ENCODE data around the gene S1PR1. TPM values are rescaled to one million over a fixed set of nuclear protein-coding genes. Genes with fewer than 3 reads are reported as not detected.

Gene S1PR1
- total and polyA plus RNA-seq, 11 donors = 37.0 to 175 (median 60.6) TPM

DNA sequence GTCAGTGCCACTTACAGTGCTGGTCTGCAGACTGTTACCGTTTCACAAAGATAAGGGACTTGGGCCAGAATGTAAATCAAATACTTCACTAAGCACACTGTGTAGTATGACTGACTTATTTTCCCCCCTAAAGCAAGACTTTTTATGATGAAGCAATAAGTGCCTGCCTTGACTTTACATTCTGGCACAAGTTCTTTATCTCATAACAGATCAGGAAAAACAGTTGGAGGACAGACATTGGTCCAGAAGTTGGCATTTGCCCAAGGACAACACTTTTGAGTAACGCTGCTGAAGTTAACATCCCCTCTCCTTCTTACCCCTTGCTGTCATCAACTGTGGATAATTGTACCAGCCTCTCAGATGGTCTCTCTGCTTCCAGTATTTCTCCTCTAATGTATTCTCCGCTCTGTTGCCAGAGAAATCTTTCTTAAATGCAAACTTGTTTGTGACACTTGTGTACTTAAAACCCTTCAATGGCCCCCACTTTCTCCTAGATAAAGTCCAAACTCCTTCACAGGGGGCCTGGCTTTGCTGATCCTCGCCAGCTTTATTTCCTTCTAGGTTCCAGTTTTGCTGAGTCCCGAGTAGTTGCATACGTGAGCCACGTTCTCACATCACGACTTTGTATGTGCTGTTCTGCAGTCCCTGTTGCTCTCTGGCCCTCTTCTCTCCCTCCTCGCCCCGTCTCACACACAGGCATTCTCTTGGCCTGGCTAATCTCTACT, 45.7 kb downstream of the S1PR1 start:
- no peak for ATAC-seq
- Histone ChIP-seq H3K4me1 (peaks cover 0 to 54% (median 0%) of the 10 kb centered on the region in 12 donors), H3K27me3 (no peaks in the 10 kb centered on the region), H3K36me3 (no peaks in the 10 kb centered on the region), H3K4me3 (no peak overlapping the region), H3K27ac (no peak overlapping the region), H3K9me3 (peaks cover 0 to 11% (median 0%) of the 10 kb centered on the region in 12 donors)
- TF ChIP-seq POLR2A (IDR thresholded peaks at IDR 0.05) = no peak
- TF ChIP-seq, protein P1, sequence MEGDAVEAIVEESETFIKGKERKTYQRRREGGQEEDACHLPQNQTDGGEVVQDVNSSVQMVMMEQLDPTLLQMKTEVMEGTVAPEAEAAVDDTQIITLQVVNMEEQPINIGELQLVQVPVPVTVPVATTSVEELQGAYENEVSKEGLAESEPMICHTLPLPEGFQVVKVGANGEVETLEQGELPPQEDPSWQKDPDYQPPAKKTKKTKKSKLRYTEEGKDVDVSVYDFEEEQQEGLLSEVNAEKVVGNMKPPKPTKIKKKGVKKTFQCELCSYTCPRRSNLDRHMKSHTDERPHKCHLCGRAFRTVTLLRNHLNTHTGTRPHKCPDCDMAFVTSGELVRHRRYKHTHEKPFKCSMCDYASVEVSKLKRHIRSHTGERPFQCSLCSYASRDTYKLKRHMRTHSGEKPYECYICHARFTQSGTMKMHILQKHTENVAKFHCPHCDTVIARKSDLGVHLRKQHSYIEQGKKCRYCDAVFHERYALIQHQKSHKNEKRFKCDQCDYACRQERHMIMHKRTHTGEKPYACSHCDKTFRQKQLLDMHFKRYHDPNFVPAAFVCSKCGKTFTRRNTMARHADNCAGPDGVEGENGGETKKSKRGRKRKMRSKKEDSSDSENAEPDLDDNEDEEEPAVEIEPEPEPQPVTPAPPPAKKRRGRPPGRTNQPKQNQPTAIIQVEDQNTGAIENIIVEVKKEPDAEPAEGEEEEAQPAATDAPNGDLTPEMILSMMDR (IDR thresholded peaks at IDR 0.05) = no peak
- DNase-seq = no peak
- WGBS, 4 donors = 62 to 71% (median 66%) methylated on average over 10 of the region's 10 CpGs
- intact Hi-C loops (cut with DNase I) = loop anchor here in 2 of 10 donors (5.0 to 10.0 kb wide), 4 partner anchors 148 to 355 kb away; partner anchors contain the start of gene DPH5 (in 1 of the 2)

DNA sequence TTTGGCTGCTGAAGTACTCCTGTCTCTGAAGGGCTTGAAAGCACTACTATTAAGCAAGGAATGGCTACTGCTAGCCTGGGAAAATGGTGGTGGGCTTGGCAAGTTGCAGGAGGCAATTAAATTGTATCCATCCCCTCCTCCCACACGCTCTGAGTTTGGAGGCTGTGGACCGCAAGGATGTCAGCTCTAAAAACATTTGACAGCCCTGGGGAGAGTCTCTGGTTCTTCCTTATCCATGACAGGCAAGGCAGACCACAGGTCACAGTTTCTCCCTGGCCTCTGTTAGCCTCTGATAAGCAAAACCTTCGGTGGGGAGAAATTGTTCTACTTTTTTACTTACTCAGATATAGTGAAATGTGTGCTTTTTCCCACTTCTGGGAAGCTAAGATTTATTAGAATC, 46.6 kb downstream of the S1PR1 start:
- 51 to 71% (median 64%) methylated on average over 3 of the region's 3 CpGs for WGBS, 4 donors
- intact Hi-C loops (cut with DNase I) = loop anchor here in 2 of 10 donors (5.0 to 10.0 kb wide), 4 partner anchors 149 to 356 kb away; partner anchors contain the start of gene DPH5 (in 1 of the 2)
- ATAC-seq = no peak

GRCh38 chr1:101284021-101284420, 47.2 kb downstream of the S1PR1 start:
- H3K27ac ChIP-seq = peak overlapping the region in 1 of 12 donors; percentile 74
- H3K9me3 ChIP-seq = peaks cover 0 to 11% (median 0%) of the 10 kb centered on the region in 12 donors
- ATAC-seq (no peak), DNase-seq (no peak)
- no peaks in the 10 kb centered on the region for H3K27me3 ChIP-seq
- intact Hi-C loops (cut with DNase I) = loop anchor here in 2 of 10 donors (5.0 to 10.0 kb wide), 4 partner anchors 149 to 357 kb away; partner anchors contain the start of gene DPH5 (in 1 of the 2)
- TF ChIP-seq, protein P1 (IDR thresholded peaks at IDR 0.05) = no peak
- TF ChIP-seq POLR2A (IDR thresholded peaks at IDR 0.05) = no peak
- peaks cover 0 to 51% (median 2%) of the 10 kb centered on the region in 12 donors for H3K4me1 ChIP-seq
- no peaks in the 10 kb centered on the region for H3K36me3 ChIP-seq
- H3K4me3 ChIP-seq = no peak overlapping the region
- 75 to 87% (median 79%) methylated on average over 16 of the region's 16 CpGs for WGBS, 4 donors

More for the DNA sequence above, 46.6 kb downstream of the S1PR1 start:
- Histone ChIP-seq H3K36me3 (no peaks in the 10 kb centered on the region), H3K27me3 (no peaks in the 10 kb centered on the region), H3K4me1 (peaks cover 0 to 53% (median 2%) of the 10 kb centered on the region in 12 donors), H3K9me3 (peaks cover 0 to 11% (median 0%) of the 10 kb centered on the region in 12 donors), H3K27ac (peak overlapping the region in 1 of 12 donors; percentile 74), H3K4me3 (no peak overlapping the region)
- TF ChIP-seq, protein P1 (IDR thresholded peaks at IDR 0.05) = no peak
- no peak for TF ChIP-seq POLR2A (IDR thresholded peaks at IDR 0.05)
- no peak for DNase-seq

DNA sequence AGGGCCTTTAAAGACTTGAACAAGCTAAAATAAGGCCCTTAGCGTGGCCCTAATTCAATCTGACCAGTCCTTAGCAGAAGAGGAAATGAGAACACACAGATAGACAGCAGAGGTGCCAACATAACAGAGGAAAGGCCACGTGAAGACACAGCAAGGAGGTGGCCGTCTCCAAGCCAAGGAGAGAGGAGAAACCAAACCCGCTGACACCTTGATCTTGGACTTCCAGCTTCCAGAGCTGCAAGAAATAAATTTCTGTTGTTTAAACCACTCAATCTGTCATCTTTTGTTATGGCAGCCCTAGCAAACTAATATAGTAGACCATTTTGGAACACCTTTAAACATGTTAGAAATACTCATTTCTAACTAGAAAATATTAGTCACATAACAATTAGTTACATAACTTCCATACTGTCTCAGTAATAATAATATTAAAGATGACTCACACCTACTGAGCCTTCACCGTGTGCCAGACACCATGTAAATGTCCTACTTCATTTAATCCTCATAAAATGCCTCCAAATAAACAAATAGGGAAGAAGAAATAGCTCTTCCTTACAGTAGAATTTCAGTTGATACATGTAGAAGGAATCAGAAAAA, 47.9 kb downstream of the S1PR1 start:
- Histone ChIP-seq H3K9me3 (peaks cover 0 to 11% (median 0%) of the 10 kb centered on the region in 12 donors), H3K36me3 (no peaks in the 10 kb centered on the region), H3K27me3 (no peaks in the 10 kb centered on the region), H3K4me1 (peaks cover 0 to 45% (median 0%) of the 10 kb centered on the region in 12 donors), H3K27ac (peak overlapping the region in 1 of 12 donors; percentile 74), H3K4me3 (no peak overlapping the region)
- DNase-seq = no peak
- intact Hi-C loops (cut with DNase I) = loop anchor here in 8 of 10 donors (5.0 to 10.0 kb wide), 8 partner anchors 47 to 362 kb away; partner anchors contain the start of genes S1PR1 (in 2 of the 8) and DPH5 (in 1 of the 8)
- TF ChIP-seq, protein P1 (IDR thresholded peaks at IDR 0.05) = no peak
- no peak for TF ChIP-seq POLR2A (IDR thresholded peaks at IDR 0.05)
- ATAC-seq = no peak
- WGBS, 4 donors = 92 to 98% (median 94%) methylated on average over 5 of the region's 5 CpGs

Measured in heart left ventricle (tissue), 16 donors.